Mesenchymal stem cell (in vitro differentiated cells and primary cell): ENCODE data around the gene MRPL4. TPM values are rescaled to one million over a fixed set of nuclear protein-coding genes. Genes with fewer than 3 reads are reported as not detected.

Source experiments
- DNase-seq: peaks from one replicate; pipeline ENCODE4 v3.0.0-alpha.2; 2013
- H2AFZ ChIP-seq: one replicate; pipeline ENCODE4 v1.6.1; 2013; ENCODE audit warnings: low read depth, mild to moderate bottlenecking, control low read depth, inconsistent platforms, low read length, moderate library complexity
- H2AK5ac ChIP-seq: 2 replicates; pipeline ENCODE4 v1.6.1; 2013; ENCODE audit warnings: low read length, moderate library complexity, mild to moderate bottlenecking, inconsistent platforms; ENCODE audit not compliant: severe bottlenecking
- H2BK120ac ChIP-seq: one replicate; pipeline ENCODE4 v1.6.1; 2013; ENCODE audit warnings: low read depth, mild to moderate bottlenecking, inconsistent platforms, low read length, moderate library complexity
- H2BK12ac ChIP-seq, 2 experiments: one replicate each; pipeline ENCODE4 v1.6.1; 2013; ENCODE audit warnings: inconsistent platforms in 2 of 2, low read length in 2 of 2, mild to moderate bottlenecking in 2 of 2, moderate library complexity in 2 of 2, control low read depth in 1 of 2
- H2BK15ac ChIP-seq: one replicate; pipeline ENCODE4 v1.6.1; 2013; ENCODE audit warnings: mild to moderate bottlenecking, low read depth, inconsistent platforms; ENCODE audit not compliant: poor library complexity, severe bottlenecking
- H2BK5ac ChIP-seq: 2 replicates; pipeline ENCODE4 v1.6.1; 2013; ENCODE audit warnings: low read depth, mild to moderate bottlenecking, low read length, control low read depth, inconsistent platforms; ENCODE audit not compliant: poor library complexity, severe bottlenecking
- H3K14ac ChIP-seq, 2 experiments: one replicate each; pipeline ENCODE4 v1.6.1; 2013; ENCODE audit warnings: inconsistent platforms in 2 of 2, low read length in 2 of 2, control low read depth in 1 of 2, mild to moderate bottlenecking in 1 of 2, moderate library complexity in 1 of 2
- H3K18ac ChIP-seq, 2 experiments: one replicate each; pipeline ENCODE4 v1.6.1; 2013; ENCODE audit warnings: inconsistent platforms in 2 of 2, low read length in 2 of 2, control low read depth in 1 of 2, low read depth in 1 of 2, mild to moderate bottlenecking in 1 of 2
- H3K23ac ChIP-seq, 2 experiments: one replicate each; pipeline ENCODE4 v1.6.1; 2013; ENCODE audit warnings: inconsistent platforms in 2 of 2, low read length in 2 of 2, mild to moderate bottlenecking in 2 of 2, moderate library complexity in 2 of 2, control low read depth in 1 of 2
- H3K27ac ChIP-seq: 2 replicates; pipeline ENCODE4 v1.5.1; 2013; ENCODE audit warnings: mild to moderate bottlenecking, moderate library complexity, low read length, control low read depth, inconsistent platforms; ENCODE audit not compliant: poor library complexity, severe bottlenecking
- H3K27me3 ChIP-seq, 2 experiments: 2 replicates each; pipeline versions ENCODE4 v1.6.1 to v1.7.0; 2013; ENCODE audit warnings: low read length in 2 of 2, mild to moderate bottlenecking in 2 of 2, moderate library complexity in 2 of 2, control low read depth in 1 of 2, inconsistent platforms in 1 of 2; ENCODE audit not compliant: control insufficient read depth in 1 of 2, insufficient read depth in 1 of 2
- H3K36me3 ChIP-seq, 2 experiments: 2 replicates each; pipeline versions ENCODE4 v1.6.1 to v1.7.0; 2013; ENCODE audit warnings: low read length in 2 of 2, control low read depth in 1 of 2, inconsistent platforms in 1 of 2, low read depth in 1 of 2, mild to moderate bottlenecking in 1 of 2; ENCODE audit not compliant: insufficient read depth in 2 of 2, control insufficient read depth in 1 of 2
- H3K4ac ChIP-seq, 2 experiments: one replicate each; pipeline ENCODE4 v1.6.1; 2013; ENCODE audit warnings: inconsistent platforms in 2 of 2, low read length in 2 of 2, mild to moderate bottlenecking in 2 of 2, moderate library complexity in 2 of 2, control low read depth in 1 of 2, low read depth in 1 of 2
- H3K4me1 ChIP-seq: 2 replicates; pipeline ENCODE4 v1.6.1; 2013; ENCODE audit warnings: low read depth, low read length, control low read depth; ENCODE audit not compliant: control insufficient read depth, insufficient read depth
- H3K4me2 ChIP-seq: 2 replicates; pipeline ENCODE4 v1.6.1; 2013; ENCODE audit warnings: low read length, mild to moderate bottlenecking, inconsistent platforms; ENCODE audit not compliant: poor library complexity, severe bottlenecking
- H3K4me3 ChIP-seq, 2 experiments: 2 replicates each; pipeline versions ENCODE4 v1.5.1 to v1.7.0; 2013; ENCODE audit warnings: low read length in 2 of 2, mild to moderate bottlenecking in 2 of 2, control low read depth in 1 of 2, low read depth in 1 of 2; ENCODE audit not compliant: insufficient read depth in 1 of 2
- H3K79me1 ChIP-seq: replicated peaks from 2 replicates; pipeline ENCODE4 v1.6.1; 2013; ENCODE audit warnings: mild to moderate bottlenecking, control low read depth, low read length, inconsistent platforms; ENCODE audit not compliant: poor library complexity, severe bottlenecking
- H3K9ac ChIP-seq: 2 replicates; pipeline ENCODE4 v1.7.0; 2013; ENCODE audit warnings: mild to moderate bottlenecking, low read length, moderate library complexity
- H3K9me3 ChIP-seq: 2 replicates; pipeline ENCODE4 v1.7.0; 2013; ENCODE audit warnings: mild to moderate bottlenecking, low read length; ENCODE audit not compliant: control insufficient read depth
- H4K8ac ChIP-seq: one replicate; pipeline ENCODE4 v1.6.1; 2013; ENCODE audit warnings: inconsistent platforms, mild to moderate bottlenecking, low read length, moderate library complexity
- H4K91ac ChIP-seq: one replicate; pipeline ENCODE4 v1.6.1; 2013; ENCODE audit warnings: mild to moderate bottlenecking, low read length, inconsistent platforms
- WGBS: methylation state at CpG from one replicate; pipeline ENCODE4 v1.1.7; 2013; ENCODE audit warnings: mixed read lengths; 5-methylcytosine and 5-hydroxymethylcytosine counted together
- polyA plus RNA-seq, 2 experiments: library from polyadenylated mRNA; stranded (reverse); fragments of 200-250 nt; gene quantifications; one replicate each; pipeline ENCODE4 v1.2.3, GENCODE V29; 2013

MRPL4 gene
- polyA plus RNA-seq (2013, experiment 1 of 2): 38.3 TPM
- 39.0 TPM for polyA plus RNA-seq (2013, experiment 2 of 2)

- Histone ChIP-seq H3K4ac (peak within 1 kb of the TSS; percentile 77 to 92), H3K9me3 (no peaks in the 10 kb centered on the region), H3K4me3 (peak within 1 kb of the TSS; percentile 97 to 98), H3K4me2 (peak within 1 kb of the TSS; percentile 93), H3K9ac (peak within 1 kb of the TSS; percentile 94), H3K27ac (peak within 1 kb of the TSS; percentile 68), H3K18ac (peak within 1 kb of the TSS; percentile 91 to 95), H2BK120ac (peak within 1 kb of the TSS; percentile 79), H3K79me1 (peaks cover 31% of the 10 kb centered on the region), H2BK15ac (peak within 1 kb of the TSS; percentile 99), H2AK5ac (peak within 1 kb of the TSS; percentile 3), H3K23ac (peak within 1 kb of the TSS in 1 of 2 experiments; percentile 17), H2BK5ac (no peak within 1 kb of the TSS), H3K14ac (peak within 1 kb of the TSS in 1 of 2 experiments; percentile 95), H2BK12ac (no peak within 1 kb of the TSS), H3K27me3 (no peaks in the 10 kb centered on the region), H3K36me3 (peaks cover 24 to 28% of the 10 kb centered on the region in 2 experiments), H4K91ac (peak within 1 kb of the TSS; percentile 89), H4K8ac (peak within 1 kb of the TSS; percentile 97), H3K4me1 (peaks cover 5% of the 10 kb centered on the region), H2AFZ (peak within 1 kb of the TSS; percentile 89)
- peak; percentile 99 for DNase-seq
- 2% methylated on average over 74 of the region's 77 CpGs for WGBS
Observed at GRCh38 chr19:10251792-10252694, at the start of gene MRPL4. MRPL4 (plus strand) TSS chr19:10252214; CDS start chr19:10252254, 40 bp downstream.

GRCh38 chr19:10203686-10204085, 48.3 kb upstream of the MRPL4 start:
- WGBS: 79% methylated on average over 3 of the region's 3 CpGs
- no peak overlapping the region for H3K14ac ChIP-seq
- peaks cover 5% of the 10 kb centered on the region for H3K4me1 ChIP-seq

DNA sequence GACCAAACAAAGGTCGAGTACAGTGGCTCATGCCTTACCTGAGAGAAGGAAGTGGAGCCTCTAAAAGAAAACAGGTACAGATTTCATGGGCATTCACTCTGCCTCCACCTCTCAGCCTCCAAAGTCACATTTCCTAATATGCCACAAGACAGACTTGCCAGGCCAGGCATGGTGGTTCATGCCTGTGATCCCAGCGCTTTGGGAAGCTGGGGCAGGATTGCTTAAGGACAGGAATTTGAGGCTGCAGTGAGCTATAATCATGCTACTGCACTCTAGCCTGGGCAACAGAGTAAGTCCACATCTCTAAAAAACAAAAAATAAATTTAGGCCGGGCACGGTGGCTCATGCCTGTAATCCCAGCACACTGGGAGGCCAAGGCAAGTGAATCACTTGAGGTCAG, 46.4 kb upstream of the MRPL4 start:
- no peaks in the 10 kb centered on the region for H3K79me1 ChIP-seq
- H3K23ac ChIP-seq: no peak overlapping the region
- peaks cover 5% of the 10 kb centered on the region for H3K4me1 ChIP-seq
- no peak overlapping the region for H3K14ac ChIP-seq
- WGBS: 86% methylated on average over 4 of the region's 4 CpGs
- H2BK15ac ChIP-seq: no peak overlapping the region
- H3K4me3 ChIP-seq: no peak overlapping the region
- no peak overlapping the region for H4K91ac ChIP-seq
- DNase-seq: no peak
- no peak overlapping the region for H3K27ac ChIP-seq
- H2BK5ac ChIP-seq: no peak overlapping the region
- no peak overlapping the region for H3K9ac ChIP-seq
- no peak overlapping the region for H3K4me2 ChIP-seq
- H3K9me3 ChIP-seq: peaks cover 5% of the 10 kb centered on the region
- H3K27me3 ChIP-seq: no peaks in the 10 kb centered on the region
- H2AK5ac ChIP-seq: no peak overlapping the region
- H2AFZ ChIP-seq: no peak overlapping the region
- H2BK120ac ChIP-seq: no peak overlapping the region
- no peak overlapping the region for H3K18ac ChIP-seq
- H3K4ac ChIP-seq: no peak overlapping the region
- H2BK12ac ChIP-seq: no peak overlapping the region
- no peak overlapping the region for H4K8ac ChIP-seq
- H3K36me3 ChIP-seq: no peaks in the 10 kb centered on the region

More at GRCh38 chr19:10203686-10204085, 48.3 kb upstream of the MRPL4 start:
- Histone ChIP-seq H2BK15ac (no peak overlapping the region), H2BK5ac (no peak overlapping the region), H3K36me3 (no peaks in the 10 kb centered on the region), H2BK120ac (no peak overlapping the region), H3K4ac (no peak overlapping the region), H3K79me1 (no peaks in the 10 kb centered on the region), H3K18ac (no peak overlapping the region), H3K23ac (no peak overlapping the region), H3K27ac (no peak overlapping the region), H3K27me3 (no peaks in the 10 kb centered on the region), H4K8ac (no peak overlapping the region), H2BK12ac (no peak overlapping the region), H4K91ac (no peak overlapping the region), H2AK5ac (no peak overlapping the region), H3K9me3 (peaks cover 5% of the 10 kb centered on the region), H3K9ac (no peak overlapping the region), H2AFZ (no peak overlapping the region), H3K4me2 (no peak overlapping the region), H3K4me3 (no peak overlapping the region)
- no peak for DNase-seq

DNA sequence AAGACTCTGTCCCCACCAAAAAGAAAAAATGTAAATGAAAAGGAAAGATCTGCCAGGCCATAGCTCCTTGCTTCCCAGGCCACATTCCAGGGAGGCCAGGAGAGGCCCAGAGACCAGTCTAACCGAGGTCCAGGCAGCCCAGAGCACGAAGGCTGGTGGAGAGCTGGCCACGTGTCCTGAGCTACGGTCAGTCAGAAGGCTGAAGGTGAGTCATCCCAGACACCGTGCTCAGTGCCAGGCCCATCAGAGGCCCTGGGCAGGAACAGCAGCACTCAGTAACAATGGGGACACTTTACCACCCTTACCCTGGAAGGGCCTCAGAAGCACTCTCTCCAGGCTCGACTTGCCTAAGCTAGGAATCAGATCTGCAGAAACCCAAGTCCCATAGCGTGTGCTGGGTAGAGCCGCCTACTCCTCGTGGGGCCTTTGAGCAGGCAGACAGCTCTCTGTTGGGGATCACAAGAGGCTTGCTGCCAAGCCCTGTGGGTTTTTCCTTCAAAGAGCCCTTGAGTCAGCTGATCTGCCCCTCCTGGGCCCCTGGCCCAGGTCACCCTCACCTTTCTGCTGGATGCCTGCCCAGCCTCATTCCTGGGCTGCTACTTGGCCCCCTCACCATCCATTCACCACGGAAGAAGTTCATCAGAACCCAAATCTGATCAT, 45.7 kb upstream of the MRPL4 start:
- H3K9me3 ChIP-seq: peaks cover 5% of the 10 kb centered on the region
- H3K18ac ChIP-seq: no peak overlapping the region
- H3K27me3 ChIP-seq: no peaks in the 10 kb centered on the region
- no peak overlapping the region for H2AFZ ChIP-seq
- DNase-seq: no peak
- no peak overlapping the region for H2BK120ac ChIP-seq
- no peak overlapping the region for H3K4ac ChIP-seq
- H3K79me1 ChIP-seq: no peaks in the 10 kb centered on the region
- no peak overlapping the region for H2BK12ac ChIP-seq
- H3K36me3 ChIP-seq: no peaks in the 10 kb centered on the region
- H3K23ac ChIP-seq: no peak overlapping the region
- no peak overlapping the region for H2BK5ac ChIP-seq
- H2AK5ac ChIP-seq: no peak overlapping the region
- no peak overlapping the region for H3K27ac ChIP-seq
- no peak overlapping the region for H4K8ac ChIP-seq
- H3K9ac ChIP-seq: no peak overlapping the region
- H3K4me2 ChIP-seq: no peak overlapping the region
- H3K14ac ChIP-seq: no peak overlapping the region
- H3K4me1 ChIP-seq: peaks cover 5% of the 10 kb centered on the region
- no peak overlapping the region for H2BK15ac ChIP-seq
- H3K4me3 ChIP-seq: no peak overlapping the region
- no peak overlapping the region for H4K91ac ChIP-seq
- WGBS: 74% methylated on average over 10 of the region's 10 CpGs
